ENCODE results near the gene C6orf62. TPM values are rescaled to one million over a fixed set of nuclear protein-coding genes. Genes with fewer than 3 reads are reported as not detected.

The C6orf62 gene
- total and polyA plus RNA-seq, 2 of the 4 experiments (the other 2 are of a cell fraction) = 47.5 to 50.7 TPM

GRCh38 chr6:24696097-24696496, 22.9 kb downstream of the C6orf62 start:
- POLR2A ChIA-PET (ENCODE audit: unreplicated experiment) = no interaction called here
- TF ChIP-seq MAFK (IDR thresholded peaks at IDR 0.05; ENCODE audit: low read depth, low read length) = no peak
- TF ChIP-seq CEBPB (IDR thresholded peaks at IDR 0.05; ENCODE audit: low read depth, low read length) = no peak
- no peak for TF ChIP-seq MXI1 (IDR thresholded peaks at IDR 0.05; ENCODE audit: borderline replicate concordance, low read depth, low read length)
- TF ChIP-seq RFX5 (IDR thresholded peaks at IDR 0.05; ENCODE audit: low read depth, low read length) = no peak
- no peak for TF ChIP-seq MAZ (IDR thresholded peaks at IDR 0.05; ENCODE audit: borderline replicate concordance, low read depth, low read length)
- no peak for TF ChIP-seq USF2 (IDR thresholded peaks at IDR 0.05; ENCODE audit: low read depth, low read length)
- TF ChIP-seq BHLHE40 (IDR thresholded peaks at IDR 0.05; ENCODE audit: low read depth, low read length) = no peak
- no peak for TF ChIP-seq CHD1 (IDR thresholded peaks at IDR 0.05; ENCODE audit: low read depth, low read length)
- no peak for TF ChIP-seq SMC3 (IDR thresholded peaks at IDR 0.05; ENCODE audit: low read depth, low read length)
- TF ChIP-seq NFE2L2 (IDR thresholded peaks at IDR 0.05; ENCODE audit: low read depth, low read length) = no peak
- TF ChIP-seq FOS (IDR thresholded peaks at IDR 0.05; ENCODE audit: low read depth, low read length) = no peak
- TF ChIP-seq ELK1 (IDR thresholded peaks at IDR 0.05; ENCODE audit: borderline replicate concordance, low read depth, low read length) = no peak
- no peak for TF ChIP-seq RAD21 (IDR thresholded peaks at IDR 0.05; ENCODE audit: low read length)
- no peak for TF ChIP-seq RCOR1 (IDR thresholded peaks at IDR 0.05; ENCODE audit: insufficient replicate concordance, low read length)
- TF ChIP-seq, protein P1, sequence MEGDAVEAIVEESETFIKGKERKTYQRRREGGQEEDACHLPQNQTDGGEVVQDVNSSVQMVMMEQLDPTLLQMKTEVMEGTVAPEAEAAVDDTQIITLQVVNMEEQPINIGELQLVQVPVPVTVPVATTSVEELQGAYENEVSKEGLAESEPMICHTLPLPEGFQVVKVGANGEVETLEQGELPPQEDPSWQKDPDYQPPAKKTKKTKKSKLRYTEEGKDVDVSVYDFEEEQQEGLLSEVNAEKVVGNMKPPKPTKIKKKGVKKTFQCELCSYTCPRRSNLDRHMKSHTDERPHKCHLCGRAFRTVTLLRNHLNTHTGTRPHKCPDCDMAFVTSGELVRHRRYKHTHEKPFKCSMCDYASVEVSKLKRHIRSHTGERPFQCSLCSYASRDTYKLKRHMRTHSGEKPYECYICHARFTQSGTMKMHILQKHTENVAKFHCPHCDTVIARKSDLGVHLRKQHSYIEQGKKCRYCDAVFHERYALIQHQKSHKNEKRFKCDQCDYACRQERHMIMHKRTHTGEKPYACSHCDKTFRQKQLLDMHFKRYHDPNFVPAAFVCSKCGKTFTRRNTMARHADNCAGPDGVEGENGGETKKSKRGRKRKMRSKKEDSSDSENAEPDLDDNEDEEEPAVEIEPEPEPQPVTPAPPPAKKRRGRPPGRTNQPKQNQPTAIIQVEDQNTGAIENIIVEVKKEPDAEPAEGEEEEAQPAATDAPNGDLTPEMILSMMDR (conservative IDR thresholded peaks at IDR 0.05; ENCODE audit: low read depth, low read length) = no peak
- TF ChIP-seq POLR2A (IDR thresholded peaks at IDR 0.05; ENCODE audit: low read depth, low read length) = no peak
- no peak overlapping the region for H4K5ac ChIP-seq (ENCODE audit: low read depth, low read length)
- no peaks in the 10 kb centered on the region for H4K20me1 ChIP-seq (ENCODE audit: insufficient read depth, low read length)
- no peak overlapping the region for H2BK5ac ChIP-seq (ENCODE audit: low read depth, low read length, poor library complexity, severe bottlenecking)
- no peaks in the 10 kb centered on the region for H3K27me3 ChIP-seq (ENCODE audit: control insufficient read depth, insufficient read depth, low read length)
- no peak overlapping the region for H3K56ac ChIP-seq (ENCODE audit: extremely low read depth, insufficient read depth, low read length)
- H3K79me1 ChIP-seq (ENCODE audit: low read depth in 1 of 2, low read length in 2 of 2) = no peaks in the 10 kb centered on the region
- dilution Hi-C loops (cut with HindIII; ENCODE audit: low sequenced_read_pairs, unreplicated experiment) = no loop called here
- CTCF ChIA-PET = interaction anchor here (1.4 kb wide), 1 partner anchor 115 kb away, joined by 4 read pairs; no protein-coding TSS in a partner anchor
- ATAC-seq (ENCODE audit: low read depth) (no peak), DNase-seq (no peak)
- H2BK120ac ChIP-seq (ENCODE audit: low read depth, low read length) = no peak overlapping the region
- H2BK20ac ChIP-seq (ENCODE audit: low read depth, low read length) = no peak overlapping the region
- H3K4me3 ChIP-seq (ENCODE audit: insufficient read depth, low read depth, low read length) = no peak overlapping the region
- no peak overlapping the region for H3K9ac ChIP-seq (ENCODE audit: low read depth, low read length)
- H3K4ac ChIP-seq (ENCODE audit: low read depth, low read length) = no peak overlapping the region
- H2AFZ ChIP-seq (replicated peaks; ENCODE audit: low read length, poor library complexity) = no peak overlapping the region
- no peaks in the 10 kb centered on the region for H3K9me3 ChIP-seq (ENCODE audit: control insufficient read depth, insufficient read depth, low read length)
- H3K4me1 ChIP-seq (ENCODE audit: control insufficient read depth, insufficient read depth, low read length) = no peaks in the 10 kb centered on the region
- no peak overlapping the region for H4K91ac ChIP-seq (ENCODE audit: insufficient read depth, low read depth, low read length)
- no peaks in the 10 kb centered on the region for H3K9me1 ChIP-seq (ENCODE audit: insufficient read depth, low read length)
- H3K18ac ChIP-seq (ENCODE audit: low read depth, low read length) = no peak overlapping the region
- no peak overlapping the region for H3K4me2 ChIP-seq (ENCODE audit: low read depth, low read length)
- H3K36me3 ChIP-seq (ENCODE audit: control insufficient read depth, insufficient read depth, low read length) = peaks cover 2% of the 10 kb centered on the region; the same call in 1 of the 2 replicates
- H4K8ac ChIP-seq (ENCODE audit: low read depth in 2 of 2, low read length in 2 of 2) = no peak overlapping the region
- no peak overlapping the region for H2BK15ac ChIP-seq (ENCODE audit: low read depth, low read length)
- no peak overlapping the region for H2AK5ac ChIP-seq (ENCODE audit: low read depth, low read length)
- no peak overlapping the region for H3K27ac ChIP-seq (ENCODE audit: insufficient read depth, low read length)
- no peak overlapping the region for H3K23ac ChIP-seq (ENCODE audit: low read depth, low read length)
- no peak overlapping the region for H2AK9ac ChIP-seq (replicated peaks; ENCODE audit: low read depth, low read length, poor library complexity)
- intact Hi-C loops (cut with micrococcal nuclease) = loop anchor here (10.0 kb wide), 1 partner anchor 411 kb away; no protein-coding TSS in a partner anchor
- in situ Hi-C loops (cut with MboI; ENCODE audit: low sequenced_read_pairs) = loop anchor here (5.0 to 10.0 kb wide), 2 partner anchors 114 to 261 kb away; no protein-coding TSS in a partner anchor
- H3K14ac ChIP-seq (replicated peaks; ENCODE audit: low read depth, low read length) = no peak overlapping the region
- BruUV-seq (replicated peaks) = no TSS peak
- WGBS, 2 experiments (ENCODE audit: extremely low coverage in 2 of 2, insufficient read length in 1 of 2) = no CpG with 5 or more reads among the region's 2 CpGs

Measured in IMR-90 (cell line).